GM19467 (cell line): Measurements from ENCODE around the gene TBC1D16.
"Not testable (repeated sequence)": the region's sequence is repeated elsewhere in the genome, so short reads cannot be mapped to it uniquely, and the experiment has no call there.

Experiments
- ATAC-seq: cut with Tn5 transposase; IDR thresholded peaks from one replicate; pipeline ENCODE4 v1.9.1; 2021; ENCODE audit warnings: mild to moderate bottlenecking, moderate library complexity; ENCODE audit not compliant: unreplicated experiment

TBC1D16 gene

GRCh38 chr17:80051681-80052080 is 16.0 kb upstream of the TBC1D16 start:
- no peak for ATAC-seq

- ATAC-seq: no peak
Observed at GRCh38 chr17:80050706-80051105, 15.0 kb upstream of the TBC1D16 start.

- no peak for ATAC-seq
Observed at GRCh38 chr17:80049986-80050385, 14.3 kb upstream of the TBC1D16 start.

GRCh38 chr17:80047176-80047575 is 11.5 kb upstream of the TBC1D16 start:
- ATAC-seq: no peak

GRCh38 chr17:80046709-80047108 is 11.0 kb upstream of the TBC1D16 start:
- not testable (repeated sequence) for ATAC-seq

GRCh38 chr17:80045703-80046102 is 10.0 kb upstream of the TBC1D16 start:
- ATAC-seq: no peak

- no peak for ATAC-seq
Observed at GRCh38 chr17:80043963-80044362, 8.3 kb upstream of the TBC1D16 start.

GRCh38 chr17:80036715-80037477 is 1.2 kb upstream of the TBC1D16 start:
- no peak for ATAC-seq

- no peak for ATAC-seq
Observed at GRCh38 chr17:80035937-80036714, 454 bp upstream of the TBC1D16 start, which contains the start of gene CCDC40. Gene CCDC40 (plus strand): TSS chr17:80036642. CDS start chr17:80036663, 21 bp downstream.

- ATAC-seq: no peak
Observed at GRCh38 chr17:80034791-80035686, 633 bp downstream of the TBC1D16 start.

- ATAC-seq: no peak
Observed at GRCh38 chr17:80033840-80034239, 1.8 kb downstream of the TBC1D16 start.

- no peak for ATAC-seq
Observed at GRCh38 chr17:80032614-80033171, 3.0 kb downstream of the TBC1D16 start.

- no peak for ATAC-seq
Observed at GRCh38 chr17:80031691-80032430, 3.8 kb downstream of the TBC1D16 start.

- ATAC-seq: no peak
Observed at GRCh38 chr17:80030730-80031410, 4.8 kb downstream of the TBC1D16 start.

- ATAC-seq: no peak
Observed at GRCh38 chr17:80029258-80029974, 6.3 kb downstream of the TBC1D16 start.

GRCh38 chr17:80028030-80028429 is 7.6 kb downstream of the TBC1D16 start:
- ATAC-seq: no peak

- ATAC-seq: no peak
Observed at GRCh38 chr17:80027043-80027435, 8.6 kb downstream of the TBC1D16 start.

GRCh38 chr17:80026359-80027042 is 9.2 kb downstream of the TBC1D16 start:
- no peak for ATAC-seq
